Liver (tissue), 3 donors: Measurements from ENCODE around the gene RAB30.

Experiments
- EGR1 ChIP-seq, 2 donors: IDR thresholded peaks; 2 replicates each; pipeline ENCODE4 v1.6.1; 2016 to 2018; ENCODE audit warnings: antibody characterized with exemption in 2 of 2, low read depth in 2 of 2
- FOXA1 ChIP-seq: IDR thresholded peaks from 2 replicates; pipeline ENCODE4 v1.6.1; 2016; ENCODE audit warnings: antibody characterized with exemption
- GABPA ChIP-seq, 2 donors: IDR thresholded peaks in 1 of 2; conservative IDR thresholded peaks in 1 of 2; 2 replicates each; pipeline ENCODE4 v1.6.1; 2016; ENCODE audit warnings: antibody characterized with exemption in 2 of 2, mild to moderate bottlenecking in 1 of 2, moderate library complexity in 1 of 2
- HNF4G ChIP-seq: IDR thresholded peaks from 2 replicates; pipeline ENCODE4 v1.6.1; 2016; ENCODE audit warnings: antibody characterized with exemption
- JUND ChIP-seq, 2 donors: IDR thresholded peaks; 2 replicates each; pipeline ENCODE4 v1.6.1; 2016; ENCODE audit warnings: antibody characterized with exemption in 2 of 2
- RAD21 ChIP-seq, 2 donors: IDR thresholded peaks; 2 replicates each; pipeline ENCODE4 v1.6.1; 2016; ENCODE audit warnings: antibody characterized with exemption in 2 of 2, mild to moderate bottlenecking in 2 of 2
- RXRA ChIP-seq, 2 donors: IDR thresholded peaks; 2 replicates each; pipeline ENCODE4 v1.6.1; 2017 to 2018; ENCODE audit warnings: antibody characterized with exemption in 2 of 2, mild to moderate bottlenecking in 1 of 2
- TAF1 ChIP-seq: conservative IDR thresholded peaks from 2 replicates; pipeline ENCODE4 v1.6.1; 2016; ENCODE audit warnings: antibody characterized with exemption, mild to moderate bottlenecking
- TF ChIP-seq, protein P1 (sequence below): fragments of 150-350 bp; IDR thresholded peaks from 2 replicates; pipeline ENCODE4 v1.5.1; 2017; ENCODE audit warnings: improper control_type of control experiment, low read depth, low read length; ENCODE audit not compliant: missing input control
- TF ChIP-seq, protein P2 (sequence below): IDR thresholded peaks from 2 replicates; pipeline ENCODE4 v1.6.1; 2016; ENCODE audit warnings: antibody characterized with exemption
- TF ChIP-seq, protein P3 (sequence below): IDR thresholded peaks from 2 replicates; pipeline ENCODE4 v1.6.1; 2016; ENCODE audit warnings: antibody characterized with exemption
- TF ChIP-seq, protein P4 (sequence below): IDR thresholded peaks from 2 replicates; pipeline ENCODE4 v1.6.1; 2016; ENCODE audit warnings: antibody characterized with exemption, mild to moderate bottlenecking
- TF ChIP-seq, protein P5 (sequence below): IDR thresholded peaks from 2 replicates; pipeline ENCODE4 v1.6.1; 2016; ENCODE audit warnings: antibody characterized with exemption
- donor health status: healthy.
- donor health status: healthy.

DNA sequence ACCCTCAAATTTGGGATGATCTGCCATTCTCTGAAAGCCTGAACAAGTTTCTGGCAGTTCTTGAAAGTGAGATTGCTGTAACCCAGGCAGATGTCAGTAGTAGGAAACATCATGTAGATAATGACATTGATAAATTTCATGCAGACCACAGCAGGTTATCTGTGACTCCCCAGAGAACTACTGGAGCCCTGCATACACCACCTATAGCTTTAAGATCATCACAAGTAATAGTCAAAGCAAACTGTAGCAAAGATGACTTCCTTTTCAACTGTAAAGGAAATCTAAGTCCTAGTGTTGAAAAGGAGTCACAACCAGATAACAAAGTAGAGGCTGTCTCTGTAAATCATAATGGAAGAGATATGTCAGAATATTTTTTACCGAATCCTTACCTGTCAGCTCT lies 139.1 kb downstream of the RAB30 start:
- TF ChIP-seq, protein P1, sequence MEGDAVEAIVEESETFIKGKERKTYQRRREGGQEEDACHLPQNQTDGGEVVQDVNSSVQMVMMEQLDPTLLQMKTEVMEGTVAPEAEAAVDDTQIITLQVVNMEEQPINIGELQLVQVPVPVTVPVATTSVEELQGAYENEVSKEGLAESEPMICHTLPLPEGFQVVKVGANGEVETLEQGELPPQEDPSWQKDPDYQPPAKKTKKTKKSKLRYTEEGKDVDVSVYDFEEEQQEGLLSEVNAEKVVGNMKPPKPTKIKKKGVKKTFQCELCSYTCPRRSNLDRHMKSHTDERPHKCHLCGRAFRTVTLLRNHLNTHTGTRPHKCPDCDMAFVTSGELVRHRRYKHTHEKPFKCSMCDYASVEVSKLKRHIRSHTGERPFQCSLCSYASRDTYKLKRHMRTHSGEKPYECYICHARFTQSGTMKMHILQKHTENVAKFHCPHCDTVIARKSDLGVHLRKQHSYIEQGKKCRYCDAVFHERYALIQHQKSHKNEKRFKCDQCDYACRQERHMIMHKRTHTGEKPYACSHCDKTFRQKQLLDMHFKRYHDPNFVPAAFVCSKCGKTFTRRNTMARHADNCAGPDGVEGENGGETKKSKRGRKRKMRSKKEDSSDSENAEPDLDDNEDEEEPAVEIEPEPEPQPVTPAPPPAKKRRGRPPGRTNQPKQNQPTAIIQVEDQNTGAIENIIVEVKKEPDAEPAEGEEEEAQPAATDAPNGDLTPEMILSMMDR: no peak
- TF ChIP-seq EGR1 (IDR thresholded peaks at IDR 0.05; ENCODE audit: low read depth in 2 of 2): no peak
- TF ChIP-seq, protein P2, sequence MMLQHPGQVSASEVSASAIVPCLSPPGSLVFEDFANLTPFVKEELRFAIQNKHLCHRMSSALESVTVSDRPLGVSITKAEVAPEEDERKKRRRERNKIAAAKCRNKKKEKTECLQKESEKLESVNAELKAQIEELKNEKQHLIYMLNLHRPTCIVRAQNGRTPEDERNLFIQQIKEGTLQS: no peak
- no peak for TF ChIP-seq TAF1
- no peak for TF ChIP-seq RXRA (IDR thresholded peaks at IDR 0.05)
- no peak for TF ChIP-seq JUND (IDR thresholded peaks at IDR 0.05)
- TF ChIP-seq RAD21 (IDR thresholded peaks at IDR 0.05): no peak
- TF ChIP-seq, protein P3, sequence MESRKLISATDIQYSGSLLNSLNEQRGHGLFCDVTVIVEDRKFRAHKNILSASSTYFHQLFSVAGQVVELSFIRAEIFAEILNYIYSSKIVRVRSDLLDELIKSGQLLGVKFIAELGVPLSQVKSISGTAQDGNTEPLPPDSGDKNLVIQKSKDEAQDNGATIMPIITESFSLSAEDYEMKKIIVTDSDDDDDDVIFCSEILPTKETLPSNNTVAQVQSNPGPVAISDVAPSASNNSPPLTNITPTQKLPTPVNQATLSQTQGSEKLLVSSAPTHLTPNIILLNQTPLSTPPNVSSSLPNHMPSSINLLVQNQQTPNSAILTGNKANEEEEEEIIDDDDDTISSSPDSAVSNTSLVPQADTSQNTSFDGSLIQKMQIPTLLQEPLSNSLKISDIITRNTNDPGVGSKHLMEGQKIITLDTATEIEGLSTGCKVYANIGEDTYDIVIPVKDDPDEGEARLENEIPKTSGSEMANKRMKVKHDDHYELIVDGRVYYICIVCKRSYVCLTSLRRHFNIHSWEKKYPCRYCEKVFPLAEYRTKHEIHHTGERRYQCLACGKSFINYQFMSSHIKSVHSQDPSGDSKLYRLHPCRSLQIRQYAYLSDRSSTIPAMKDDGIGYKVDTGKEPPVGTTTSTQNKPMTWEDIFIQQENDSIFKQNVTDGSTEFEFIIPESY: no peak
- TF ChIP-seq, protein P4, sequence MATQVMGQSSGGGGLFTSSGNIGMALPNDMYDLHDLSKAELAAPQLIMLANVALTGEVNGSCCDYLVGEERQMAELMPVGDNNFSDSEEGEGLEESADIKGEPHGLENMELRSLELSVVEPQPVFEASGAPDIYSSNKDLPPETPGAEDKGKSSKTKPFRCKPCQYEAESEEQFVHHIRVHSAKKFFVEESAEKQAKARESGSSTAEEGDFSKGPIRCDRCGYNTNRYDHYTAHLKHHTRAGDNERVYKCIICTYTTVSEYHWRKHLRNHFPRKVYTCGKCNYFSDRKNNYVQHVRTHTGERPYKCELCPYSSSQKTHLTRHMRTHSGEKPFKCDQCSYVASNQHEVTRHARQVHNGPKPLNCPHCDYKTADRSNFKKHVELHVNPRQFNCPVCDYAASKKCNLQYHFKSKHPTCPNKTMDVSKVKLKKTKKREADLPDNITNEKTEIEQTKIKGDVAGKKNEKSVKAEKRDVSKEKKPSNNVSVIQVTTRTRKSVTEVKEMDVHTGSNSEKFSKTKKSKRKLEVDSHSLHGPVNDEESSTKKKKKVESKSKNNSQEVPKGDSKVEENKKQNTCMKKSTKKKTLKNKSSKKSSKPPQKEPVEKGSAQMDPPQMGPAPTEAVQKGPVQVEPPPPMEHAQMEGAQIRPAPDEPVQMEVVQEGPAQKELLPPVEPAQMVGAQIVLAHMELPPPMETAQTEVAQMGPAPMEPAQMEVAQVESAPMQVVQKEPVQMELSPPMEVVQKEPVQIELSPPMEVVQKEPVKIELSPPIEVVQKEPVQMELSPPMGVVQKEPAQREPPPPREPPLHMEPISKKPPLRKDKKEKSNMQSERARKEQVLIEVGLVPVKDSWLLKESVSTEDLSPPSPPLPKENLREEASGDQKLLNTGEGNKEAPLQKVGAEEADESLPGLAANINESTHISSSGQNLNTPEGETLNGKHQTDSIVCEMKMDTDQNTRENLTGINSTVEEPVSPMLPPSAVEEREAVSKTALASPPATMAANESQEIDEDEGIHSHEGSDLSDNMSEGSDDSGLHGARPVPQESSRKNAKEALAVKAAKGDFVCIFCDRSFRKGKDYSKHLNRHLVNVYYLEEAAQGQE: no peak
- TF ChIP-seq, protein P5, sequence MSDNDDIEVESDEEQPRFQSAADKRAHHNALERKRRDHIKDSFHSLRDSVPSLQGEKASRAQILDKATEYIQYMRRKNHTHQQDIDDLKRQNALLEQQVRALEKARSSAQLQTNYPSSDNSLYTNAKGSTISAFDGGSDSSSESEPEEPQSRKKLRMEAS: no peak
- no peak for TF ChIP-seq GABPA (IDR thresholded peaks at IDR 0.05 in 1 of 2, conservative IDR thresholded peaks at IDR 0.05 in 1 of 2)
- no peak for TF ChIP-seq HNF4G
- TF ChIP-seq FOXA1: no peak
